CD4-positive, alpha-beta T cell treated with Interleukin-1 beta for 1 hour (primary cell): ENCODE results near the gene TEKT5.
"Not testable (repeated sequence)": the region's sequence is repeated elsewhere in the genome, so short reads cannot be mapped to it uniquely, and the experiment has no call there.

Experiments used
- DNase-seq, 2 donors: peaks; one replicate each; pipeline ENCODE4 v3.0.0-alpha.2; 2020 to 2022

The TEKT5 gene

DNA sequence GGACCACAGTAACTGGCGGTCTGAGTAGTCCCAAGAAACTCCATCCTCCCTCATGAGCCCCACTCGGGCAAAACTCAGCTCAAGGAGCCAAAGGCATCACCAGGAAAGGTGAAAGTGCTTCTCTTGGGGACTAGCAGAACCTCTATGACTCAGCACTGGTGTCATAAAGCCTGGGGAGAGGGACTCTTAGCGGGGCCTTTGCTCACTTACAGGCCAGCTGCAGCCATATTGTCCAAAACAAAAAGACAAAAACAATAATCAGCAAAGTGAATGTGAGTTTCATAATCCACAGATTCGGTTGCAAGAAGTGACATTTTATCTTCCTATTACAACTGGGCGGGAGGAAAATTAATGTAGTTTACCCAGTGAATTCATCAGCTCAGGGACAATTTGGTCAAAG lies at the start of gene TEKT5:
Gene TEKT5 (minus strand): TSS at position 101 of the 400 bp plus-strand sequence. CDS start 57 bp downstream, at position 44.
- DNase-seq, result no peak

DNA sequence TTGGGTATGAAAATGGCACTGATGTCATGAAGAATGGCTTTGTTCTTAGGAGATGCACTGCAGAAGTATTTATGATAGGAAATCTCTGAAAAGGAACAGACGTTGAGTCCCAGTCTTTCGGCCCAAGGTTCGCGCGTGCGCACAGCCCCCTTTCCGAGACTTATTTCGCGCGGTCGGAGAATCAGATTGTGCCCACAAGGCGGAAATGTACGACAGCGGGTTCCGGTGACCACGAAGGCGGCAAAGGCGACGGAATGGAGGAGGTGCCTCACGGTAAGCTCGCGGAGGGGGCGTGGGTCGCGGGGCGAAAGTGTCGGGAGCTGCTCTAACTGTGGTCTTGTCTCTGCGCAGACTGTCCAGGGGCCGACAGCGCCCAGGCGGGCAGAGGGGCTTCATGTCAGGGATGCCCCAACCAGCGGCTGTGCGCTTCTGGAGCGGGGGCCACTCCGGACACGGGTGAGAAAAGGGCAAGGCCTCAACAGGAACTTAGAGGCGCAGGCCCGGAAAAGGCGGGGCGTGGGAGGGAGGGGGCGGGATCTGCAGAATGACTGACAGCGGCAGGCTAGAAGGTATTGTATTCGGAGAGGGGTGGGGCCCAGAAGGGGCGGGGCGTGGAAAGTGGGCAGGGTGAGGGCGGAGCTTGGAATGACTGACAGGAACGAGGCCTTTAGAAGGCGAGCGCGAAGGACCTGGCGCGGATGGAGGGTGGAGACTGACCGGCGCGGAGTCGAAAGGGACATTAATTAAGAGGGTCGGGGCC lies 49.1 kb upstream of the TEKT5 start, which contains the start of gene NUBP1:
Gene NUBP1 (plus strand): TSS at position 233 of the 760 bp plus-strand sequence. CDS start 22 bp downstream, at position 255.
- peak; percentile 98 to 99 for DNase-seq

DNA sequence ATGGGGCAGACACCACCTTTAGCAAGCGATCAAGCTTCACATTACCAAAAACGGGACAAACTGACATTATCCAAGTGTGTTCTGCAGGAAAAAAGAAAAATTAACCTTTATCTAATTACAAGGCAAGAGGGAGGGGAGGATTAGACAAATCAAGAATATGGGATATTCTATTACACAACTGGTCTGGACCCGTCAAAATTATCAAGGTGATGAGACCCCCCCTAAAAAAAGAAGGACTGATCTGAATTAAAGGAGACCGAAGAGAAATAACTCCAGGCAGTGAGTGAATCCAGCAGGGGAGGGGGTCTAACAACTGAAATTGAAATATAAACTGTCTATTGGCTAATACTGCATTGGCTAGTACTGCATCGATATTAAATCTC lies 48.5 kb upstream of the TEKT5 start:
- no peak for DNase-seq

DNA sequence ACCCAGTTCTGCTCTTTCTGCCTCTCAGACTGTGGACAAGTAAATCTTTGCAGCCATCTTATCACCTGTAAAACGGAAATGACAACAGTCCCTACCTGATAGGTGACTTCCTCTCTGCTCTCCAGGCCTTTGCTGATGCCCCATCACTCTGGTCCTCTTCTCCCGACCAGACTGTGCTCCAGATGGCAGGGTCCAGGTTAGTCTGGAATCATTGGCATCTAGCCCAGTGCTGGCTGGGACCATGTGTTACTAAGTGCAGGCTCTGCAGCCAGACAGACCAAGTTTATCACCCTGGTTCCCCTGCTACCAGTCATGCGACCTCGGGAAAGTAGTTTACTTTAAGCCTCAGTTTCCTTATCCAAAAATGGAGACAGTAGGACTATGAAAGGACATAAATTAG lies 47.1 kb upstream of the TEKT5 start:
- DNase-seq, result no peak

DNA sequence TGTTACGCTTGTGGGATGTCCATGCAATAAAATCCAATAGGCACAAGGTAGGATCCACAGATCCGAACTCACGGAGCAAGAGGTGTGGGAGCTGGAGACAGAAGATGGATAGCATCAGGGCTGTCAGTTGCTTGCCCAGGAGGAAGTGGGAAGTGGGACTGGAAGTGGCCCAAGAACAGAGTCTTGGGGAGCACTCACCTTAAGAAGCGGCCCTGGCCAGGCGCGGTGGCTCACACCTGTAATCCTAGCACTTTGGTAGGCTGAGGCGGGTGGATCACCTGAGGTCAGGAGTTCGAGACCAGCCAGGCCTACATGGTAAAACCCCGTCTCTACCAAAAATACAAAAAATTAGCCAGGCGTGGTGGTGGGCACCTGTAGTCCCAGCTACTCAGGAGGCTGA lies 46.5 kb upstream of the TEKT5 start:
- DNase-seq, result not testable (repeated sequence)

DNA sequence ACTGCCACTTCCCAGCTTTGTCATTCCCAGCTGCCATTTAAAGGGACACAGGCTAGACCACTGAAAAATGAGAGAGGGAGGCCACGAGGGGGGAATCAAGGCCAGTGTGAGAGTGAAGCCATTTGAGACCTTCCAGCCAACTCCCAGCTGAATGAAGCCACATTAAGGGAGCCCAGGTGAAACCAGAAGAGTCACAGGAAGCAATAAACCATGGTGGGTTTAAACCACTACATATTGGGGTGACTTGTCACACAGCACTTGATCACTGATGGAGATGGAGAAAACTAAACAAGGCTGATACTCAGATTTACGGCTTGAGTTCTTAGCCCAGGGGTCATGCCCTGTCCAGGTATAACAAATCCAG lies 46.1 kb upstream of the TEKT5 start:
- no peak for DNase-seq

DNA sequence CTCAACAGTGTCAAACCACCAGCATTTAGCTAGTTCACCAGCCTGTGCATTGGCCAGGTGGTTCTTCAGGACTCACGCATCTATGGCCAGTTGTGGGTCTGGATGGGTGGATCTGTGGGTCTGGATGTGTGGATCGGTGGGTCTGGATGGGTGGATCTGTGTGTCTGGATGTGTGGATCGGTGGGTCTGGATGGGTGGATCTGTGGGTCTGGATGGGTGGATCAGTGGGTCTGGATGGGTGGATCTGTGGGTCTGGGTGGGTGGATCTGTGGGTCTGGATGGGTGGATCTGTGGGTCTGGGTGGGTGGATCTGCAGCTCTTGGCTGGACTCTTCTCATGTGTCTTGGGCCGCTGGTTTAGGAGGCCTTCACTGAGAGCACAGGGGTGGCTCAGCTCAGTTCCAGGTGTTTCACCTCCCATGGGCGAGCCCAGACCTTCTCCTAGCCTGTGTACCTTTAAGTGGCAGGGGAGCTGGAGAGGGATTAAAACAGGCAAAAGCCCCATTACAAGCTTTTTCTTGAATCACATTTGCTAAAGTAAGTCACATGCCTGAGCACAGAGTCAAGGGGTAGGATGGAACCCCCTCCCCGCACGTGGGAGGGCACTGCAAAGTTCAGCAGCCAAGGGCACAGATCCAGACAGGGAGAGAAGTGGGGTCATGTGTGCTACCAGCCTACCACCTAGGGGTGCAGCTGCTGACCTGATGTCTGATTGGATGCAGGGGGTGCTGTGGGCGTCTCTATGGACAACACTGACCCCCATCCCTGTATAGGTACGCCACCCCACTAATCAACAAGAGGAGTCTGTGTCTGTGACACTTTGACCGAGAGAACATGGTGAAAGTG lies 45.5 kb upstream of the TEKT5 start:
- no peak for DNase-seq

DNA sequence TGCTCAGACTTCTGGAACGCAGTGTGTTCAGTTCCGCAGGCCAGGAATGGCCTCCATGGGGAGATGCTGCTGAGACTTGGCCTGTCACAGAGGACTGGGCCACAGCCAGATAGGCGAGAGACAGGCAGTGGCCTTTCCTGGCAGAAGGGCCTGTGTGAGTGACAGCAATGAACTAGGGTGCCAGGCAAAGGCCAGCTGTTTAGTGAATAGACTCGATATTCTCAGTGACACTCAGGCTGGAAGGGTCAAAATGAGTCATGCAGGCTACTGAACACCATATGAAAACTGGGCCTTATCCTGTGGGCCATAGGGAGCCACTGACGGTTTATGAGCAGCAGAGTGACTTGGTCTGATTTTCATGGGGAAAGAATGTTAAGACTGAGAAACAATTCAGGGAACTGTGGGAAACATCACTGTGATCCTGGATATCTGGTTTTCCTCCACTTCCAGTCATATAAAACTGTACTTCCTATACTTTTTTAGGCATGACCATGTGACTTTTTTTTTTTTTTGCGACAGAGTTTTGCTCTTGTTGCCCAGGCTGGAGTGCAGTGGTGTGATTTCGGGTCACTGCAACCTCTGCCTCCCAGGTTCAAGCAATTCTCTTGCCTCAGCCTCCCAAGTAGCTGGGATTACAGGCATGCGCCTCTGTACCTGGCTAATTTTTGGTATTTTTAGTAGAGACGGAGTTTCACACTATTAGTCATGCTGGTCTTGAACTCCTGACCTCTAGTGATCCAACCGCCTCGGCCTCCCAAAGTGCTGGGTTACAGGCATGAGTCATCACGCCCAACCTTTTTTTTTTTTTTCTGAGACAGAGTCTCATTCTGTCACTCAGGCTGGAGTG lies 43.7 kb upstream of the TEKT5 start:
- DNase-seq, result peak; percentile 36 to 65

DNA sequence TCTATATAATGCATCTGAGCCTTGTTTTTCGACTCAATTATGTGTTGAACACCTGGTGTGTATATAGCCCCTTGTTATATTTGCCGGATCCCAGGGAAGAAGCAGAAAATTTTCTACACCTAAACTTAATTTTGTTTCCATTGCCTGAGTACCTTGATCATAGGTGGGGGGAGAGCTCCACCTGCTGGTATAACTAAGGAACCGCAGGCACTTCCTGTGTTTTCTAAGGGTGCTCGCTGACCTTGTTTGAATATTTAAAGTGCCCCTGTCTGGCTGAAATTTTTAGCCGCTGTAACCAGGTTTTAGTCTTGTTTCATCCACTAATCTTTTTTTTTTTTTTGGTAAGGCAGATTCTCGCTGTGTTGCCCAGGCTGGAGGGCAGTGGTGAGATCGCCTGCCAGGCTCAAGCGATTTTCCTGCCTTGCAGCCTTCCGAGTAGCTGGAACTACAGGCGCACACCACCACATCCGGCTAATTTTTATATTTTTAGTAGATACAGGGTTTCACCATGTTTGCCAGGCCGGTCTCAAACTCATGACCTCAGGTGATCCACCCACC lies 42.4 kb upstream of the TEKT5 start:
- peak; percentile 79 to 84 for DNase-seq

DNA sequence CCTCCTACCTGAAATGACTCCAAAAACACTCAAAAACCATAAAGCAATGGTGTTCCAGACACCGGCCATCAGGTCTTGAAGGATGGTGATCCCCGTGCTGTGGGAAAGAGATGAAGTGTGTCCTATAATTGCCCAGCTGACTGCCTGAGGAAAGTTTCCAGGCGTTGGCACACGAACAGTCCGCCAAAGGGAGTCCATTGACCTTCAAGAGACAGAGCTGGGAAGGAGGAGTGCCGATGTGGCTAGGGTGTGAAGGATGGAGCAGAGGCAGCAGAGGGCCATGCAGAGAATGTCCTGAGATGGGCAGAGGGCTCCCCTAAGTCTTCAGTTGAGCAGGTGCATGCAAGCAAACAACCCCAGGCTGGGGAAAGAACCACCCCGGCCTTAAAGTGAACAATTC lies 37.1 kb upstream of the TEKT5 start:
- no peak for DNase-seq

DNA sequence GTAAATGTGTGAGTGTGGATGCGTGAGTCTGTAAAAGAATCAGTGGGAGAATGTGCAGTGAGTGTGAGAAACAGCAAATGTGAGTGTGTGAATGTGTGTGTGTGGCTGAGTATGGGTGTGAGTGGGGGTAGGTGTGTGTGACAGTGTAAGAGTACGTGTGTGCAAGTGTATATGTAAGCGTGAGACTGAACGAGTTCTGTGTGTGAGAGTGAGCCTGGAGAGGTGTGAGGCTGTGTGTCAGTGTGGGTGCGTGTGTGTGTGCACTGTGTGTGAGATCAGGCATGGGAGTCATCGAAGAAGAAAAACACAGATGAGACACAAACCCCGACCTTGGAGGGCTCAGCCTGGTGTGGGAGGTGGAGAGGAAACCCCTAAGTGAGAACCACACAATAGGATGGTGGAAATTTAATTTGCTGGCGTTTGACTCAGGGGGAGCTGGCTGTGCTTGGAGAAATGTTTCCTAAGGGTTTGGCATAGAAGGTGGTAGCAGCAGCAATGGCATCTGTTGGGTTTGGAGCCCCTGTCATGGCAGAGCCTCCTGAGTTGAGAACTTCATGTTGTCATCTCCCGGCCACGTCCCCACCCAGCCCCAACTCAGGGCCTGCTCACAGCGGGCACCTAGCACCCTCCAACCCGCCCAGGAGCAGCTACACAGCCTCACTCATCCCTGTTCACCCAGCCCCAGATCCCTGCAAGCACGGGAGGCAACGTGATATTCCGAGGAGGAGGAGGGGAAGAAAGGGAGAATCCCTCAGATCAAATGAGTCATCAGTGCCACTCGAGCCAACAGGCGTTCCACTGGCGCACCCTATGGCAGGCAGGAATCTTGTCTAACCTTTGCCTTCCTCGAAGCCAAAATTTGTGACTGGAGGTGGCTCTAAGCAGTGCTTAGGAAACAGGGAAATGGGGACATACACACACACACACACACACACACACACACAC lies 34.6 kb upstream of the TEKT5 start:
- no peak for DNase-seq

DNA sequence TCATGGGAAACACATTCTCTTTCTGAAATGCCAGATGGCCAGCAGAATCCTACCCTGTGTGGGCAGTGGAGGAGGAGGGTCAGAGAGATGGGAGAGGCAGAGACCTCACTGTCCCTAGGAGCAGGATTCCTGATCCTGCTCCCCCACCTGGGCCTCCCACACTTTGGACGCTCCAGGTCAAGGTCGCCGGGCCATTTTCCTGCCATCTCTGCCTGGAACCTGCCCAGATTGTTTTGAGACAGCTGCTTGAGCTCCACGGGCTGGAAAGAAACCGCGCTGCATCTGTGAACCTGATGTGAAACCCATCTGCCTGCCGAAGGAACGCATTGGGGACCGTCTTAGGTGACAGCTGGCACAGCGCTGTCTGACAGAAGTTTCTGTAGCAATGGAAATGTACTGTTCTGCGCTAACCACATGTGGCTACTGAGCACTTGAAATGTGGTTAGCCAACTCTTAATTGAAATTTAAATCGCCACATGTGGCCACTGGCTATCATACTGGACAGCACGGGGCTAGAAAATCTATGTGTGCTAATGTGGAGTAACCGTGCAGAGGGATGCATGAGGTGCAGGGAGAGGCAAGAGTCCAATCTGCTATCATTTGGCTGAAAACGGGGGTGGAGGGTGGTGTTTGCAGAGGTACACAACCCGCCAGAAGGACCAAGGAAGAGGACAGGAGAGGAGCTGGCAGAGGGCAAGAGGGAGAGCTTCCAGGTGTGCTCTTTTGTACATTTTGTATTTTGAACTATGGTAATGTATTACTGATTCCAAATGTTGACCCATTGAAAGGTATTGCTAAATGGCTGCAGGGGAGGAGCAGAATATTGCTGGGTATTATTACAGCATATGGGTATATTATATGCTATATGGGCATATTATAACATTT lies 33.5 kb upstream of the TEKT5 start:
- no peak for DNase-seq

DNA sequence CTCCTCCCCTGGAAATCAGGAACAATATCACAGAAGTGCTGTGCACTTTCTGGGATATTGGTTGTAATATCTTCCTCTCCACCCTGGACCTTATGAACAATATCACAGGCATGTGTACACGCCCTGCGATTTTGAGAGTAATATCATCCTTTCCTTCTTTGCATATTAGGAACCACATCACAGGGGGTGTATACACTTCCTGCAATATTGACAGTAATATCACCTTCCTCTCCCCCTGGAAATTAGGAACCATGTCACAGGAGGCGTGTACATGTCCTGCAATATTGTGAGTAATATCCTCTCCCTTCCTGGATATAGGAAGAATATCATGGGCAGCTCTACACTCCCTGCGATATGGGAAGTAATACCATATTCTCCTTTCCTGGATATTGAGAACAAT lies 14.2 kb upstream of the TEKT5 start:
- no peak for DNase-seq

DNA sequence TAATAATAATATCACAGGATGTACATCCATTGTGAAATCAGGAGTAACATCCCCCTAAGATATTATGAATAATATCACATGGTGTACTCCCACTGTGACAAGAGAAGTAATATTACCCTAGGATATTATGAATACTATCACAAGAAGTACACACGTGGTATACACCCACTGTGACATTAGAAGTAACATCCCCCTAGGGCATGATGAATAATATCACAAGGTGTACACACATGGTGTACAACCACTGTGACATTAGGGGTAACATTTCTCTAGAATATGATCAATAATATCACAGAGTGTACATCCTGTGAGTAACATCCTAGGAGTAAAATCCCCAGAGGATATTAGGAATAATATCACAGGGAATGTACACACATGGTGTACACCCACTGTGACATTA lies 5.0 kb upstream of the TEKT5 start:
- DNase-seq, result no peak

DNA sequence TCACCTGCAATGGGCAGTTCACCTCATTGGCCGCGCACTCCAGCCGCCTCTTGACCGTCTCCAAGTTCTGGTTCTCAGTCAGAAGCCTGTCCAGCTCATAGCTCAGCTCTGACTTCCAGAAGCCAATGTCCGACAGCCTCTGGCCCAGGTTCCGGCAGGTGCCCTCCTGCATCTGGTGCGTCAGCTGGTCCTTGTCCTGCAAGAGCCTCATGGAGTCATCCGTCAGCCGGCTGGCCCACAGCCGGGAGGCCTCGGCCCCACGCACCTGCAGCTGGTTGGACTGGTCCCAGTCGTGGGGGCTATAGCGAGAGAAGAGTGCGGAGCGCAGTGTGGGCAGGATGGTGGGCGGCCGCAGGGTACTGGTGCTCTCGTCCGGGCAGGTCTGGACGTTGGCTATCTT lies 424 bp downstream of the TEKT5 start:
- no peak for DNase-seq

DNA sequence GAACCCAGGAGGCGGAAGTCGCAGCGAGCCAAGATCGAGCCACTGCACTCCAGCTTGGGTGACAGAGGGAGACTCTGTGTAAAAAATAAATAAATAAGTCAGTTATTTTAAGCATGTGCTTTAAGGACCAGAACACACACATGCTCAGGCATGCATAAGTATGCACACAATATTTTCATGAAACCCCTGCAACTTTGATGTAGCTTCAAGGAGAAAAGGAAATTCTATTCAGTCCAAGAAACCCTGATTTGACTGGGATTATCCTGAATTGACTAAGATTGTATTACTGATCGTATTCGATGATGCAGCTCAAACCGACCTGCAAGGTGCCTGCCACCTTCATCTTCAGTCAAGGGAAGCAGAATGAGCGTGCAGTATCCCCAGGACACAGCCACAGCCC lies 841 bp downstream of the TEKT5 start:
- no peak for DNase-seq

DNA sequence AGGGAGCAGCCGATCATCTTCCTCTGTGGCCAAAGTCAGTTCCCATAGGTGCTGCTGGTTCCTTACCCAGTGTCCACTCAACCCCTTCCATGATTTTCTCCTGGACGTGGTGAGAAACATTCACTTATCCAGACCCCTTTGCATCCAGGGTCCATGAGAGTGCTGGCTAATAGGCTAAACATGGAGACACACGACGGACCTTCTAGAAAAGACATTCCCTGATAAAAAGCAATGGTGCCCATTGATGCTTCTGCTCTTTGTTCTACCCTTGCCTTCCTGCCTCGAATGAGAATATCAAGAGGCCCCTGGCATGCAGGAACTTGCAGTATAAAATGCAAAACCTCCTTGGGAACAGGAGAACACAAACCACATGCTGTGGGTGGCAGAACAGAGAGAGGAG lies 2.3 kb downstream of the TEKT5 start:
- DNase-seq, result no peak

DNA sequence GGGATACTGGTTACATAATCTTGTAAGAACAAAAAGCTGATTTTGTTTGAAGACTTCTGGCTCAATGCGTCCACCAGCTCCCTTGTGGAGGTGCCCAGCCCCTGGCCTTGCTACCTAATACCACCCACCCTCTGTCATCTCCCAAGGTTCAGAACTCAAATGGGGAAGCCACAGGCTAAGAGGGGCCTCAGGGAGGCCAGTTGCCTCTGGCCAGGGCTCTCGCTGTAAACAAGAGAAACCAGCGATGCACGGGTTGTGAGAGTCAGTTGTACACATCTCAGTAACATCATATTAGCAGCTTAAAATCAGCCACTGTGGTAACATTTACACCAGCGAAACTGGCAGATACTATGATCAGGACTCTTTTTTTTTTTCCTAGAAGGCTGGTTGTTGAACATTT lies 6.0 kb downstream of the TEKT5 start:
- no peak for DNase-seq

DNA sequence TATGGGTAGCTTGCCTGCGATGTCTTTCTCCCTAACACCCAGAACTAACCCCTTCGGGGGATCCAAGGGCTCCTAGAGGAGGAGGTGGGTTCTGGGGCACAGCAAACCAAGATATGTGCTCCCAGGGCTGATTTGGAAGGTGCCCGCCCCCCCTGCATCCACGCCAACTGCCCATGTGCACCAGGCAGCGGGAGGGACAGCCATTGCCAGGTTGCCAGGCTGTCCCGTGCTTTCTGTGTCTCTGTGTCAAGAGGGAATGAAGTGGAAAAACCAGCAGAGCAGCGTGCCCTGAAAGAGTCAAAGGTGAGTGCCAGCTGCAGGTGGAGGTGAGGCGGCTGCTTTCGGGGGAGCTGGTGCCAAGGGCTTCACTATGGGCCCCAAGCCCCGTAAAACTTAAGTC lies 6.4 kb downstream of the TEKT5 start:
- DNase-seq, result no peak

DNA sequence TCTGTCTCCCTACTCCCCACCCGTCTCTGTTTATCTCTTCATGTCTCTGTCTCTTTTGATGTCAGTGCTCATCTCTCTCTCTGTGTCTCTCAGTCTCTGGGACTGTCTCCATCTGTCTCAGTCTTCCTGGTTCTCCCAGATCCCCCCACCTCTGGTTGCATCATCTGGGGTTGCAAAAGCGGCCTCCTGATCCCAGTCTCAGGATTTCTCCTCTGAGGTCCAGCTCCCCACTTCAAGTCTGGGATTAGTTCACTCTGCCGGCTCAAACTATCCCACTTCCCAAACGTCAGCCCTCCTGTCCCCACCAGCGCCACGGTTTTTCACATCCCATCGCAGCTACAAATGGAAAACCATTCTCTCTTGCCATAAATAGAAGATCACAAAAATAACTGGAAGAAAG lies 9.0 kb downstream of the TEKT5 start:
- DNase-seq, result no peak
